T follicular helper cell (primary cell): ENCODE measurements around the gene SPPL2A.
"Not testable (repeated sequence)": the region's sequence is repeated elsewhere in the genome, so short reads cannot be mapped to it uniquely, and the experiment has no call there.

Source experiments
- DNase-seq: peaks from one replicate; pipeline ENCODE4 v3.0.0-alpha.2; 2020; ENCODE audit warnings: low read depth

The SPPL2A gene

DNA sequence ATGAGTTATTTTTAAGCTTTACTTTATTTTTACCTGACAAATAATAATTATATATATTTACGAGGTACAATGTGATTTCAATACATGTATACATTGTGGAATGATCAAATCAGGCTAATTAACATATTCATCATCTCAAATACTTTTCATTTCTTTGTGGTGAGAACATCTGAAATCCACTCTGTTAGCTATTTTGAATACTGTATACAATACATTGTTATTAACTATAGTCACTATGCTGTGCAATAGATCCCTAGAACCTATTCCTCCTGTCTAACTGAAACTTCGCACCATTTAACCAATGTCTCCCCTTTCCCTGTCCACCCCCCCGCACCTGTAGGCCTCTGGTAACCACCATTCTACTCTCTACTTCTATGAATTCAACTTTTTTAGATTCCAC lies 7.9 kb upstream of the SPPL2A start:
- no peak for DNase-seq

- no peak for DNase-seq
Observed at GRCh38 chr15:50767332-50767861, 1.9 kb upstream of the SPPL2A start.

- DNase-seq: no peak
Observed at GRCh38 chr15:50764461-50765194, 878 bp downstream of the SPPL2A start.

- DNase-seq: no peak
Observed at GRCh38 chr15:50758712-50759205, 6.7 kb downstream of the SPPL2A start.

- no peak for DNase-seq
Observed at GRCh38 chr15:50753463-50753862, 12.0 kb downstream of the SPPL2A start.

DNA sequence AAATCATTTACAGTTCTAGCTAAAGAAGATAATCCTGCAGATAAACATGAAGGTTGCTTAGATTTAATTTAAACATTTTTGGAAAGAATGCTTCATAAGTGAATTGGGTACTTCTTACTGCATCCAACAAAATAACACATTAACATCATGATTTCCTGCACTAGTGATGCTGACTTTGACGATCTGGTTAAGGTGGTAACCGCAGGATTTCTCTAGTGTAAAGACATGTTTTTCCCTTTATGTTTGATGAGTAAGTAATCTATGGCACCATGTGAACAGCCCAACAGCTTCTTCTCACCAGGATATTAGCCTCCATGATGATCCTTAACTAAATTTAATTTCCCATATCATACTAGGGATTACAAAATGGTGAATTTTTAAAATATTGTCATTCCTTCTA lies 14.1 kb downstream of the SPPL2A start:
- no peak for DNase-seq

DNA sequence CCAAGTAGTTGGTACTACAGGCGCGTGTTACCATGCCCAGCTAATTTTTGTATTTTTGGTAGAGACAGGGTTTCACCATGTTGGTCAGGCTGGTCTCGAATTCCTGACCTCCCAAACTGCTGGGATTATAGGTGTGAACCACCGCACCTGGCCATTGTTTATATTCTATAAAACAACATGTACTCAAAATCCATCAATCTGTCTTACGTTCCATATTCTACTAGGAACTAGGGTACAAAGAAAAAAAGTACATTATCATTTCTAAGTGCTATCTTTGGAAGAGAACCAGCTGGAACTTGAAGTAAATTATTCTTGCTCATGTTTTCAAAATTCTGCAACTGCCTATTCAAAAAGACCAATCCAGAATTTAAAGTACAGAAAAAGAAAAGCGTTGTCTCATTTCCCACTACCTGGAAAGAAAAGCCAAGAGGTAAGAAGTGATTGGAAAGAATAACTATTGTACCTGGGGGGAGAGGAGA lies 15.2 kb downstream of the SPPL2A start:
- DNase-seq: no peak

GRCh38 chr15:50747523-50747922 lies 18.0 kb downstream of the SPPL2A start:
- DNase-seq: no peak

DNA sequence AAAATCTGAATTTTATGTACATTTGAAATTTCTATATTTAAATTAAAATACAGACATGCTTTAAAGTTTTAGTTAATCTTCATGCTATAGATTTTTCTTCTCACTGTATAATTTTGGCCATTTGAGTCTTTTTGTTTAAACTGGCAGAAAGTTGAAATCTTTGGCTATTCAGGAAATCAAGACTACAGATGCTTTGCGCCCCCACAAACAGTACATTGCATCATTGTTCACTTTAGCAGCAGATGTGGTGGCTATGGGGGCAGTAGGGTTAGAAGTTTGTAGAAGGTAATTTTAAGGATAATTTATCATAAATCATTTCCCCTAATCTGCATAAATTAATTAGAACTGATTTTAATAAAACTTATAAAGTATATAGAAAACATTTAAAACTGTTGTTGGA lies 20.9 kb downstream of the SPPL2A start:
- no peak for DNase-seq

DNA sequence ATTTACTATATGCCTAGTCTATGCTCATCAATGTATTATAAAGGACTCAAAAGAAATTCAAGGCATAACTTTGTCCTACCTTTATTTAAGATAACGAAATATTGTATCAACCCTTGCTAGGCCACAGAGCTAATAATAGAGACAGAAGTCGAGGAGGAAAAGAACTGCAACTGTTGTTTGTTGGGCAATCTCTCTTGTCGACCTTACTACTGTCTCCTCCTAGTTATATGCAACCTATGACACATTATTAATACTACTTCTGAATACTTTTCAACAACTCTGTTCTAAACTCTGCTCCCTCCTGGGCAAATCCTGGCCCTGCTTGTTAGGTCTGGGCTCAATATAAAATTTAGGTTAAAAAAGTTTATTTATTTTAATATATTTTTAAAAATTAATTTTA lies 24.6 kb downstream of the SPPL2A start:
- no peak for DNase-seq

DNA sequence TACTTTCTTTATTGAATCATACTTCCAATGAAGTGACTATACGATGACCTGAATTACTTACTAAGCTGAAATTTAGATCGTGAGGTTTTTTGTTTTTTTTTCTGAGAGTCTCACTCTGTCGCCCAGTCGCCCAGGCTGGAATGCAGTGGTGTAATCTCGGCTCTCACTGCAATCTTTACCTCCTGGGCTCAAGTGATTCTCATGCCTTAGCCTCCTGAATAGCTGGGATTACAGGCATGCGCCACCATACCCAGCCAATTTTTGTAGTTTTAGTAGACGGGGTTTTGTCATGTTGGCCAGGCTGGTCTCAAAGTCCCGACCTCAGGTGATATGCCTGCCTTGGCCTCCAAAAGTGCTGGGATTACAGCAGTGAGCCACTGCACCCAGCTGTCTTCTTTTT lies 28.7 kb downstream of the SPPL2A start:
- no peak for DNase-seq

DNA sequence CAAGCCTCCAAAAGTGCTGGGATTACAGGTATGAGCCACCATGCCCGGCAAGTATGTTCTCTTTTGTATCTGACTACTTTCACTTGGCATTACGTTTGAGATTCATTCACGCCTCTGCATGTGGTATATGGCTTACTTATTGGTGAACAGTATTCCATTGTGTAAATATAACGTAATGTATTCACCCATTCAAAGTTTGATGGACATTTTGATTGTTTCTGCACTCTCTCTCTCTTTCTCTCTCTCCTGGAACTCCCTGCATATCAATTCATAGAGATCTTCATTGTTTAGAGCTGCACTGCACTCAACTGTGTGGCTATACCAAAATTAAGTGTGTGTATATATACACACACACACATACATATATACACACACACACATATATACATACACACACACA lies 30.4 kb downstream of the SPPL2A start:
- DNase-seq: no peak

GRCh38 chr15:50726315-50726714 lies 39.2 kb downstream of the SPPL2A start:
- no peak for DNase-seq

DNA sequence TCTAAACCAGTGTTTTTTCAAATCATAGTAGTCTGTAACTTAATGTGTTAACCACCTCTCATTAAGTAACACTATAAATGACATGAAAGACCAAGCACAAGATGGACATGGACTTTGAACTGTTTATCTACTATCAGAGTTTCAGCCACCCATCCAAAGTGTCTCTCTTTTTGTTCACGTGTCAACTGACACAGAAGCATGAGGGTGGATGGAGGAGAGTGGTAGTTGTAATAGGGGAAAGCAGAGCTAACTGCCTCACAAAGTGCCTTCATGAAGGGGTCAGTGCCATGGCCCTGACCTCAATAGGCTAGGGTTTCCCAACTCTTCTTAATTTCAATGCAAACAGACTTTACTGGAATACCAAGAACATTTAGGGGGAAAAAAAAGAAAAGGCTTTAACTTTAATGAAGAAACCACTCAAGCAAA lies 46.8 kb downstream of the SPPL2A start:
- DNase-seq: no peak

- no peak for DNase-seq
Observed at GRCh38 chr15:50712018-50712417, 53.5 kb downstream of the SPPL2A start.

GRCh38 chr15:50710585-50710984 lies 54.9 kb downstream of the SPPL2A start:
- no peak for DNase-seq

DNA sequence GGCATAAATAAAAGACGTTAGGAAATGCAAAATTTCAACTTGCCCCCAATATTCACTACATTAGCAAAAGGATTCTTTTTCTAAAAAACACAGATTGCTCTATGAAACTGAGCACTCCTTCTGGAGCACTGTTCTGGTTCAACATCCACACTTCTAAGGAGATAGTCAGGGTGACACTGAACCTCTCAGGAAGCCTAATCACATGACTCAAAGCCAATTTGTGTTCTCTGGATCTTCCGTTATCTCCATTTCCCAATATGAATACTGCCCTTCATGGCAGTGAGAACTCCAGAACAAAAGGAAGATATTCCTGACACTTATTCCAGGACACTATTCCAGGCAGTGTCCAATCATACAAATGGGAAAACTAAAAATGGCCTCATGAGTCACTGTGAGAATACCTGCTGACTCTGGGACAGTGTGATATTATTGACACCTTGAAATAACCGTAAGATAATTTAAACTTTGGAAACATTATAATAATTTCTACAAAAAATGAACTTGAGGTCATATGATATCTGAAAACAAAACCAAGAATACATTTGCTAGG lies 57.6 kb downstream of the SPPL2A start:
- no peak for DNase-seq

DNA sequence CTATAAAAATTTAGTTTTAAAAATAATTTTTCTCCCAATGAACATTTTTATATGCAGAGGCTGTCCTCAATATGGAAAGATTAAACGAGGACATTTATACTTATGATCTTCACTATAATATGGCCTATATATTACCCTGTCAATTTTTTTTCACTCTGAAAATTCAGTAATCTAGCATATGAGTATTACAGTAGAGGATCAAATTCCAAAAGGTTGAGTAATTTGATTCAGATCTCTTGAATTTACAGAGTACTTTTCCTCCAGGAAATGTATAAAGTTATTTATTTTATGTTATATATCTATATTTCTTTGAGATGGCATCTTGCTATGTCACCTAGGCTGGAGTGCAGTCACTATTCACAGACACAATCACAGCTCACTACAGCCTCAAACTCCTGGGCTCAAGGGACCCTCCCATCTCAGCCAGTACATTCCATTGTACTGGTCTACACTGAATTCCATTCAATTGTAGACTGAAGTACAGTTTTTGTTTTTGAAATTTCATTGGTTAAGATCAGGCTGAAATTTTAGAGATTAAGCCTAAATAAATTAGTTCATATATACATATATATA lies 62.7 kb downstream of the SPPL2A start:
- no peak for DNase-seq

GRCh38 chr15:50698101-50698500 lies 67.4 kb downstream of the SPPL2A start:
- no peak for DNase-seq

DNA sequence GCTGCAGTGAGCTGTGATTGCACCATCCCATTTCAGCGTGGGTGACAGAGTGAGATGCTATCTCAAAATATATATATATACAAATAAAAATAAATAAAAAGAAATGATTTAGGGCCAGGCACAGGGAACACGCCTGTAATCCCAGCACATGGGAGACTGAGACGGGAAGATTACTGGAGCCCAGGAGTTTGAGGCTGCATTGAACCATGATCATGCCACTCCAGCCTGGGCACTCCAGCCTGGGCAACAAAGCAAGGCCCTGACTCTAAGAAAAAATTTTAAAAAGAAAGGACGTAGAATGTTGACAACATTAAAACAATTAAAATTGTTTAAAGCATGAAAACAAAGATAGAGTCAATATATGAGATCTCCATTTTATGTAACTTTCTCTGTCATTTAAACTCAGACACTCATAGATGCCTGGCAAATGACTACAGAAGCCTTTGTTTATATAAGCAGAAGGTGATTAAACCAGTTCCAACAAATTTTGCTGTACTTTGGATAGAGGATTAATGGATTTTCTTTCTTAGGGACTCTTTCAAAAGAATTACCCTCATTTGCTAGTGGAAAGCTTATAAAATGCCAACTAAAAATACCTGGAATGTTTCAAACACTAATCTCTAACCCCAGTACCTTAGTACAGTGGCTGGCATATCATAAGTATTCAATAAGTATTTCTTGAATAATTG lies 68.3 kb downstream of the SPPL2A start:
- DNase-seq: no peak

- DNase-seq: not testable (repeated sequence)
Observed at GRCh38 chr15:50694634-50695165, 70.8 kb downstream of the SPPL2A start.

GRCh38 chr15:50687302-50687902 lies 78.1 kb downstream of the SPPL2A start:
- DNase-seq: no peak
